ENCODE measurements around the gene TRIM49D2. TPM values are rescaled to one million over a fixed set of nuclear protein-coding genes. Genes with fewer than 3 reads are reported as not detected.
"Not testable (repeated sequence)": the region's sequence is repeated elsewhere in the genome, so short reads cannot be mapped to it uniquely, and the experiment has no call there.

The TRIM49D2 gene
- total RNA-seq (ENCODE audit: unreplicated experiment): 0.42 TPM
- long read RNA-seq, partial matches to known transcripts: 0 of 1 reads
- long read RNA-seq, other reads (novel, unspliced or antisense): 1 of 1 reads

- not testable (repeated sequence) for H3K27me3 Mint-ChIP-seq (ENCODE audit: unreplicated experiment); H3K4me3 Mint-ChIP-seq (ENCODE audit: unreplicated experiment); DNase-seq; H3K9me3 Mint-ChIP-seq (ENCODE audit: unreplicated experiment); H3K27ac Mint-ChIP-seq (ENCODE audit: unreplicated experiment); H3K36me3 Mint-ChIP-seq (ENCODE audit: unreplicated experiment); H3K4me1 Mint-ChIP-seq (ENCODE audit: low read depth, unreplicated experiment)
These were observed at the start of gene TRIM49D2 for GRCh38 chr11:89923764-89924163. TRIM49D2 (plus strand) TSS chr11:89924064; CDS start chr11:89926762, 2,698 bp downstream.

GRCh38 chr11:89877511-89877910 lies 46.4 kb upstream of the TRIM49D2 start:
- not testable (repeated sequence) for H3K36me3 Mint-ChIP-seq (ENCODE audit: unreplicated experiment); DNase-seq; H3K4me1 Mint-ChIP-seq (ENCODE audit: low read depth, unreplicated experiment); H3K4me3 Mint-ChIP-seq (ENCODE audit: unreplicated experiment); H3K27me3 Mint-ChIP-seq (ENCODE audit: unreplicated experiment); H3K9me3 Mint-ChIP-seq (ENCODE audit: unreplicated experiment); H3K27ac Mint-ChIP-seq (ENCODE audit: unreplicated experiment)

GRCh38 chr11:89893245-89893644 lies 30.6 kb upstream of the TRIM49D2 start:
- not testable (repeated sequence) for H3K4me3 Mint-ChIP-seq (ENCODE audit: unreplicated experiment); H3K27me3 Mint-ChIP-seq (ENCODE audit: unreplicated experiment); DNase-seq; H3K4me1 Mint-ChIP-seq (ENCODE audit: low read depth, unreplicated experiment); H3K36me3 Mint-ChIP-seq (ENCODE audit: unreplicated experiment); H3K9me3 Mint-ChIP-seq (ENCODE audit: unreplicated experiment); H3K27ac Mint-ChIP-seq (ENCODE audit: unreplicated experiment)

GRCh38 chr11:89900809-89901208 lies 23.1 kb upstream of the TRIM49D2 start:
- not testable (repeated sequence) for H3K27ac Mint-ChIP-seq (ENCODE audit: unreplicated experiment); H3K36me3 Mint-ChIP-seq (ENCODE audit: unreplicated experiment); H3K4me3 Mint-ChIP-seq (ENCODE audit: unreplicated experiment); DNase-seq; H3K4me1 Mint-ChIP-seq (ENCODE audit: low read depth, unreplicated experiment); H3K27me3 Mint-ChIP-seq (ENCODE audit: unreplicated experiment); H3K9me3 Mint-ChIP-seq (ENCODE audit: unreplicated experiment)

- H3K27me3 Mint-ChIP-seq (ENCODE audit: unreplicated experiment): no peaks in the 10 kb centered on the region
- no peak within 1 kb of the TSS for H3K27ac Mint-ChIP-seq (ENCODE audit: unreplicated experiment)
- TF ChIP-seq CTCF (IDR thresholded peaks at IDR 0.05; ENCODE audit: partially characterized antibody, unreplicated experiment): no peak
- H3K4me1 Mint-ChIP-seq (ENCODE audit: low read depth, unreplicated experiment): no peaks in the 10 kb centered on the region
- no peak within 1 kb of the TSS for H3K4me3 Mint-ChIP-seq (ENCODE audit: unreplicated experiment)
- no peaks in the 10 kb centered on the region for H3K36me3 Mint-ChIP-seq (ENCODE audit: unreplicated experiment)
- H3K9me3 Mint-ChIP-seq (ENCODE audit: unreplicated experiment): no peaks in the 10 kb centered on the region
- DNase-seq: no peak
These were observed 1.6 kb upstream of the TRIM49D2 start, which contains the start of gene TRIM49D1 for GRCh38 chr11:89922195-89922660. TRIM49D1 (minus strand) TSS chr11:89922245; CDS start chr11:89917710, 4,535 bp downstream.

GRCh38 chr11:89960833-89961232 lies 37.0 kb downstream of the TRIM49D2 start:
- not testable (repeated sequence) for DNase-seq; H3K36me3 Mint-ChIP-seq (ENCODE audit: unreplicated experiment); H3K4me1 Mint-ChIP-seq (ENCODE audit: low read depth, unreplicated experiment); H3K27me3 Mint-ChIP-seq (ENCODE audit: unreplicated experiment); H3K9me3 Mint-ChIP-seq (ENCODE audit: unreplicated experiment); H3K27ac Mint-ChIP-seq (ENCODE audit: unreplicated experiment); H3K4me3 Mint-ChIP-seq (ENCODE audit: unreplicated experiment)

GRCh38 chr11:89965737-89966136 lies 41.9 kb downstream of the TRIM49D2 start, which contains the start of gene TRIM64:
TRIM64 (plus strand) TSS chr11:89966037; CDS start chr11:89968504, 2,467 bp downstream.
- not testable (repeated sequence) for H3K4me3 Mint-ChIP-seq (ENCODE audit: unreplicated experiment); H3K27me3 Mint-ChIP-seq (ENCODE audit: unreplicated experiment); H3K27ac Mint-ChIP-seq (ENCODE audit: unreplicated experiment); DNase-seq; H3K9me3 Mint-ChIP-seq (ENCODE audit: unreplicated experiment); H3K4me1 Mint-ChIP-seq (ENCODE audit: low read depth, unreplicated experiment); H3K36me3 Mint-ChIP-seq (ENCODE audit: unreplicated experiment)

Other genes starting within 250 kb of the TRIM49D2 start
- gene TRIM77, start 213.8 kb upstream of the TRIM49D2 start, total RNA-seq (ENCODE audit: unreplicated experiment): not detected
- 1.1 TPM for gene TRIM49, start 115.5 kb upstream of the TRIM49D2 start, total RNA-seq (ENCODE audit: unreplicated experiment)
- 0.20 TPM for gene TRIM64B, start 45.6 kb upstream of the TRIM49D2 start, total RNA-seq (ENCODE audit: unreplicated experiment)
- gene TRIM49D1, start 1.8 kb upstream of the TRIM49D2 start, total RNA-seq (ENCODE audit: unreplicated experiment): 1.2 TPM
- gene TRIM64, start 42.0 kb downstream of the TRIM49D2 start, total RNA-seq (ENCODE audit: unreplicated experiment): 0.37 TPM
- 1.2 TPM for gene TRIM49C, start 107.0 kb downstream of the TRIM49D2 start, total RNA-seq (ENCODE audit: unreplicated experiment)
- gene UBTFL1, start 161.9 kb downstream of the TRIM49D2 start, total RNA-seq (ENCODE audit: unreplicated experiment): not detected
- gene NAALAD2, start 210.6 kb downstream of the TRIM49D2 start, total RNA-seq (ENCODE audit: unreplicated experiment): 7.2 TPM

All from glutamatergic neuron (in vitro differentiated cells).